ENCODE measurements around the gene PSME1.

DNA sequence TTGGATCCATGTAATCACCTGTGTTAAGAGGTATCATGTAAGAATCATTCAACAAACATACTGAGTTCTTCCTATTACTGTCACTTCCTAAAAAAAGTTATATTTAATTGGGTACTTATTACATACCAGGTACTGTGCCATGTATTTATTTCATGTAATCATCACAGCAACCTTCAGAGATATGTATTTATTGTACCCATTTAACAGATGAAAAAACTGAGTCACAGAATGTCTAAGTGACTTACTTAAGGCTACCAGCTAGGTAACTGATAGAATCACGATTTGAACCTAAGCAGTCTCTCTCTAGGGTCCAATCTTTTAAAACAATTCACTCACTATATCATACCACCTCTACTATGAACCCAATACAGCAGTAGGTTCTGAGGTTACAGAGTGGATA lies 8.5 kb downstream of the PSME1 start:
- TF ChIP-seq, protein P1, sequence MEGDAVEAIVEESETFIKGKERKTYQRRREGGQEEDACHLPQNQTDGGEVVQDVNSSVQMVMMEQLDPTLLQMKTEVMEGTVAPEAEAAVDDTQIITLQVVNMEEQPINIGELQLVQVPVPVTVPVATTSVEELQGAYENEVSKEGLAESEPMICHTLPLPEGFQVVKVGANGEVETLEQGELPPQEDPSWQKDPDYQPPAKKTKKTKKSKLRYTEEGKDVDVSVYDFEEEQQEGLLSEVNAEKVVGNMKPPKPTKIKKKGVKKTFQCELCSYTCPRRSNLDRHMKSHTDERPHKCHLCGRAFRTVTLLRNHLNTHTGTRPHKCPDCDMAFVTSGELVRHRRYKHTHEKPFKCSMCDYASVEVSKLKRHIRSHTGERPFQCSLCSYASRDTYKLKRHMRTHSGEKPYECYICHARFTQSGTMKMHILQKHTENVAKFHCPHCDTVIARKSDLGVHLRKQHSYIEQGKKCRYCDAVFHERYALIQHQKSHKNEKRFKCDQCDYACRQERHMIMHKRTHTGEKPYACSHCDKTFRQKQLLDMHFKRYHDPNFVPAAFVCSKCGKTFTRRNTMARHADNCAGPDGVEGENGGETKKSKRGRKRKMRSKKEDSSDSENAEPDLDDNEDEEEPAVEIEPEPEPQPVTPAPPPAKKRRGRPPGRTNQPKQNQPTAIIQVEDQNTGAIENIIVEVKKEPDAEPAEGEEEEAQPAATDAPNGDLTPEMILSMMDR (optimal IDR thresholded peaks at IDR 0.05 in 1 of 3, IDR thresholded peaks at IDR 0.05 in 1 of 3, conservative IDR thresholded peaks at IDR 0.05 in 1 of 3; ENCODE audit: extremely low read depth in 1 of 3, insufficient read depth in 2 of 3, low read length in 3 of 3), result no peak
- TF ChIP-seq EZH2 (IDR thresholded peaks at IDR 0.05; ENCODE audit: low read length), result no peak

All from keratinocyte (primary cell).